ENCODE results near the gene METTL9.

The METTL9 gene

GRCh38 chr16:21619765-21620425 is 20.5 kb downstream of the METTL9 start:
- Histone ChIP-seq H3K79me2 (ENCODE audit: insufficient read depth, low read length) (peaks cover 67% of the 10 kb centered on the region), H3K27me3 (ENCODE audit: insufficient read depth, low read length, poor library complexity, severe bottlenecking) (no peaks in the 10 kb centered on the region), H3F3A (ENCODE audit: low read depth) (0 out of 2 replicates have a peak, but pooled peaks cover under 1% of the 10 kb centered on the region), H3K4me2 (ENCODE audit: low read depth, low read length, poor library complexity, severe bottlenecking) (no peak overlapping the region), H3K9me3 (ENCODE audit: insufficient read depth, low read depth, low read length) (no peaks in the 10 kb centered on the region), H3K9me2 (replicated peaks; ENCODE audit: low read depth, low read length) (no peaks in the 10 kb centered on the region), H3K4me1 (ENCODE audit: insufficient read depth, low read length, poor library complexity, severe bottlenecking) (peaks cover 27% of the 10 kb centered on the region), H2AFZ (ENCODE audit: low read length) (no peak overlapping the region), H3K36me3 (ENCODE audit: insufficient read depth, low read length) (peaks cover 48% of the 10 kb centered on the region), H4K20me1 (ENCODE audit: insufficient read depth, low read length, poor library complexity, severe bottlenecking) (peaks cover 12% of the 10 kb centered on the region), H3K4me3 (ENCODE audit: low read length, poor library complexity, severe bottlenecking) (no peak overlapping the region), H3K9ac (ENCODE audit: low read depth, low read length, poor library complexity, severe bottlenecking) (no peak overlapping the region)
- TF ChIP-seq EZH2phosphoT487 (IDR thresholded peaks at IDR 0.05; ENCODE audit: borderline replicate concordance) (no peak), CTCF (conservative IDR thresholded peaks at IDR 0.05; ENCODE audit: low read length) (no peak)

- peaks cover 7% of the 10 kb centered on the region; the same call in 1 of the 2 replicates for H3F3A ChIP-seq (ENCODE audit: low read depth)
- peaks cover 65% of the 10 kb centered on the region for H3K79me2 ChIP-seq (ENCODE audit: insufficient read depth, low read length)
- no peak overlapping the region for H2AFZ ChIP-seq (ENCODE audit: low read length)
- H3K9ac ChIP-seq (ENCODE audit: low read depth, low read length, poor library complexity, severe bottlenecking): no peak overlapping the region
- H3K4me3 ChIP-seq (ENCODE audit: low read length, poor library complexity, severe bottlenecking): no peak overlapping the region
- H3K27me3 ChIP-seq (ENCODE audit: insufficient read depth, low read length, poor library complexity, severe bottlenecking): no peaks in the 10 kb centered on the region
- TF ChIP-seq EZH2phosphoT487 (IDR thresholded peaks at IDR 0.05; ENCODE audit: borderline replicate concordance): no peak
- no peak for TF ChIP-seq CTCF (conservative IDR thresholded peaks at IDR 0.05; ENCODE audit: low read length)
- no peaks in the 10 kb centered on the region for H3K9me2 ChIP-seq (replicated peaks; ENCODE audit: low read depth, low read length)
- no peaks in the 10 kb centered on the region for H3K9me3 ChIP-seq (ENCODE audit: insufficient read depth, low read depth, low read length)
- peaks cover 7% of the 10 kb centered on the region for H4K20me1 ChIP-seq (ENCODE audit: insufficient read depth, low read length, poor library complexity, severe bottlenecking)
- no peak overlapping the region for H3K4me2 ChIP-seq (ENCODE audit: low read depth, low read length, poor library complexity, severe bottlenecking)
- H3K4me1 ChIP-seq (ENCODE audit: insufficient read depth, low read length, poor library complexity, severe bottlenecking): peaks cover 21% of the 10 kb centered on the region
- peaks cover 55% of the 10 kb centered on the region for H3K36me3 ChIP-seq (ENCODE audit: insufficient read depth, low read length)
These were observed 21.2 kb downstream of the METTL9 start for GRCh38 chr16:21620592-21620991.

- Histone ChIP-seq H2AFZ (ENCODE audit: low read length) (no peak overlapping the region), H3K9me3 (ENCODE audit: insufficient read depth, low read depth, low read length) (no peaks in the 10 kb centered on the region), H3K9ac (ENCODE audit: low read depth, low read length, poor library complexity, severe bottlenecking) (no peak overlapping the region), H4K20me1 (ENCODE audit: insufficient read depth, low read length, poor library complexity, severe bottlenecking) (no peaks in the 10 kb centered on the region), H3K9me2 (replicated peaks; ENCODE audit: low read depth, low read length) (no peaks in the 10 kb centered on the region), H3F3A (ENCODE audit: low read depth) (peaks cover 13% of the 10 kb centered on the region), H3K36me3 (ENCODE audit: insufficient read depth, low read length) (peaks cover 55% of the 10 kb centered on the region), H3K27me3 (ENCODE audit: insufficient read depth, low read length, poor library complexity, severe bottlenecking) (no peaks in the 10 kb centered on the region), H3K79me2 (ENCODE audit: insufficient read depth, low read length) (peaks cover 50% of the 10 kb centered on the region), H3K4me2 (ENCODE audit: low read depth, low read length, poor library complexity, severe bottlenecking) (no peak overlapping the region), H3K4me1 (ENCODE audit: insufficient read depth, low read length, poor library complexity, severe bottlenecking) (peaks cover 23% of the 10 kb centered on the region), H3K4me3 (ENCODE audit: low read length, poor library complexity, severe bottlenecking) (no peak overlapping the region)
- TF ChIP-seq EZH2phosphoT487 (IDR thresholded peaks at IDR 0.05; ENCODE audit: borderline replicate concordance) (no peak), CTCF (conservative IDR thresholded peaks at IDR 0.05; ENCODE audit: low read length) (no peak)
These were observed 23.2 kb downstream of the METTL9 start for GRCh38 chr16:21622545-21622944.

All from Loucy (cell line).